NCI-H1694 treated with DMSO at 0.1 percent for 48 hours (cell line): ENCODE data around the gene SLC52A3.
"Not testable (repeated sequence)": the region's sequence is repeated elsewhere in the genome, so short reads cannot be mapped to it uniquely, and the experiment has no call there.

Source experiments
- DNase-seq: peaks from one replicate; lab custom pipeline; 2025; lab: John Stamatoyannopoulos, UW

The SLC52A3 gene

GRCh38 chr20:728256-728944 lies 39.9 kb downstream of the SLC52A3 start:
- peak; percentile 60 for DNase-seq

- no peak for DNase-seq
These were observed 42.1 kb downstream of the SLC52A3 start for GRCh38 chr20:726160-726559.

DNA sequence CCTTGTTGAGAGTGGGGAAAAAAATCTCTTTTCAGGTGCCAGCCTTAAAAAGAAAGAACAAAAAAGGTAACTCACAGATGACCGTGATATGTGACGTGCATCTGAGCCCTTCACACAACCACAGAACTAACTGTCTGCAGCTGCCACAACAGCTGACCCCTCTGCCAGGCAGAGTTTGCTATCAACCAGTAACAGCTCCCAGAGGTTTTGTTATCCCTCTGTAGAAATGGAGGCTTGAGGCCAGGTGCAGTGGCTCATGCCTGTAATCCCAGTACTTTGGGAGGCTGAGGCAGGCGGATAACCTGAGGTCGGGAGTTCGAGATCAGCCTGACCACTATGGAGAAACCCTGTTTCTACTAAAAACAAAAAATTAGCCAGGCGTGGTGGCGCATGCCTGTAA lies 42.8 kb downstream of the SLC52A3 start:
- DNase-seq: no peak

GRCh38 chr20:724797-725196 lies 43.5 kb downstream of the SLC52A3 start:
- DNase-seq: not testable (repeated sequence)

- DNase-seq: peak; percentile 64
These were observed 44.5 kb downstream of the SLC52A3 start for GRCh38 chr20:723756-724155.

DNA sequence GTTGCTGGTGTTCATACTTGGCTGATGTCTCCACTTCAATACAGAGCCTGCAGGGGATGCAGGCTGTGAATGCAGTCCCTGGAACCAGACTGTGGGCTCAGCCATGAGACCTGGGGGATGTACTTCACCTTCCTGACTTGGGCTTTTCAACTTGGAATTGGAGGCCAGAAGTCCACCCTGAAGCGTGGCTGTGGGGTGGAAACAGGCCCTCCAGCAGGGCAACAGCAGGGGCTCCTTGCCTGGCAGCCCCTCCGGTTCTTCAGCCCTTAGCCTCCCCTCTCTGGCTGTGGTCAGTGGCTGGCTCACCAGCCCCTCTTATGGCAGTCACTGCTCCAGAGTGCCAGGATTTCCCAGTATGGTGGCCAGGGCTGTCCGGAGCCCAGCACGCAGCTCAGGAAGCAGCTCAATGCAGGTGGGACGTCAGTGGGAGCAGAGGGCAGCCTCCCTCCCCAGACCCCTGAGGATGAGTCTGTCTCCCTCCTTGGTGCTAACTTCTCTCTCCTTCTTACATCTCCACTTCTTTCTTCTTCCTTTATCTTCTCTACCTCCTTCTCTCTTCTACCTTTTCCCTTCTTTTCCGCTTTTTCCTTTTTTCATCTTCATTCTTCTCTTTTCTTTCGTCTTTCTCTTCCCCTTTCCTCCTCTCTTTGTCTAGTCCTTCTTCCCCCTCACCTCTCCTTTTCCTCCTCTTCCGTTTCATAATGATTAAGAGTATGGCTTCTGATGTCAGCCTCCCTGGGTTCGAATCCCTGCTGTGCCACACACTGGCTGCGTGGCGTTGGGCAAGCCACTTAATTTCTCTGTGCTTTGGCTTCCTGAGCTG lies 45.3 kb downstream of the SLC52A3 start:
- no peak for DNase-seq

- DNase-seq: no peak
These were observed 46.4 kb downstream of the SLC52A3 start for GRCh38 chr20:721876-722275.

DNA sequence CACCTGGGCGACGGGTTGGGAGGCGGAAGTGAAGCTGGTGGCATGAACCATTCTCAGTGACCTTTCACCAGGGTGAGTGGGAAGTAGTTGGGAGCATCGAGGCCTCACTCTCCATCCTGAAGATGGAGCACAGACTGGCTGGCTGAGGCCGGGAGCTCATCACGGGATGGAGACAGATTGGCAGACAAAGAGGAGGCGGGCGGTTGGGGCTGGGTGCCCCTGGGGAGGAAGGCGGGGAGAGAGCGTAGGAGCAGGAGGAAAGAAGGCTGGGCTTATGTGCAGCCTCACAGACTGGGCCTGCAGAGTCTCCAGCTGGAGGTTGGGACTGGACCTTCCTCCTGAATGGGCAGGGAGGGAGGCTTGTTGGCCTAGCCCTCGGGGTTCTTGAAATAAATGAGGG lies 48.5 kb downstream of the SLC52A3 start:
- peak; percentile 2 for DNase-seq

- no peak for DNase-seq
These were observed 49.2 kb downstream of the SLC52A3 start for GRCh38 chr20:719068-719467.

- no peak for DNase-seq
These were observed 50.5 kb downstream of the SLC52A3 start for GRCh38 chr20:717832-718231.

DNA sequence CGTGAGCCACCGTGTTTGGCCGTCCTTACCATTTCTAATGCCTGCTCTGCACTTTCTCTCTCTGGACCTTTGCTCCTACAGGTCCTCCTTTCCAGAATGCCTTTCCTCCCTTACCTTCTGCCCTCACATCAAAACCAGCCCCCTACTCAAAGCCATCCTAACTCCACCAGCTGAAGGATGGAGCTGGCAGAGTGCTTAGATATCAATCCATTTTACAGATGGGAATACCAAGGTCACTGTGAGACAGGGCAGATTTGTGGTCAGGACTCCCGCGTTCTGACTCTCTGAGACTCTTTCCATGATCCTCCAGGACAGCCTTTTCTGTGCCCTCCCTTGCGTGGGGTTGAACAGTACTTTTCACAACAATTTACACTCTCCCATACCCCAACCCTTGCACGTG lies 51.0 kb downstream of the SLC52A3 start:
- no peak for DNase-seq

- no peak for DNase-seq
These were observed 53.8 kb downstream of the SLC52A3 start for GRCh38 chr20:714453-714852.

GRCh38 chr20:711576-711975 lies 56.7 kb downstream of the SLC52A3 start:
- no peak for DNase-seq

DNA sequence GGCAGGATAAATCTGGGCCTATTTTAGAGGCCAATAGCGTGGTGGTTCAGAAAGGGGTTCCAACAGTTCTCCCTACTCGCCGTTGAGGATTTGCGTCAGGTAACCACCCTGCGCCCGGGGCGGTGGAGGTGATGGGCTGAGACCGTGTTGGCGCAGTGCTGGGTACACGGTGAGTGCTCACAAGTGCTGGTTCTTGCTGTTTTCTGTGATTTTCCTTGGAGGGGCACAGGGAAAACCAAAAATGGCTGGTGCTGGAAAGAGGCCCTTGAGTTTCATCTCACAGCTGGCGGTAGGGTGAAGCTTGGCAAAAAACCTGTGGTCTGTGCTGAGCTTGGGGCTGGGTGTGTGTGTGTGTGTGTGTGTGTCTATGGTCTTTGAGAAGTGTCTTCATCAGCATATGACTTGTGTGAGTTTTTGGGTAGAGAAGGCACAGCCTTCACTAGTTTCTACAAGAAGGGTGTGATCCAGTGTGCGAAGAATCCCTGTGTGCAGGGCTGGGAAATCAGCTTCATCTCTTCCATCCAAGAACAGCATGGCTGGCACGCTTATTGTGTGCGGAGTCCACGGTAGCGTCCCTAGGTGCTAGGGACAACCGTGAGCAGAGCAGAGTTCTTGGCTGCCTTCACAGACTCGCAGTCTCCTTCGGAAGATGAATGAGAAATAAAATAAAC lies 57.4 kb downstream of the SLC52A3 start:
- no peak for DNase-seq
